Measurements from ENCODE around the gene JAM3. TPM values are rescaled to one million over a fixed set of nuclear protein-coding genes. Genes with fewer than 3 reads are reported as not detected.

JAM3 gene
- total RNA-seq, 1 donor from 2014 or later, result 18.3 TPM

DNA sequence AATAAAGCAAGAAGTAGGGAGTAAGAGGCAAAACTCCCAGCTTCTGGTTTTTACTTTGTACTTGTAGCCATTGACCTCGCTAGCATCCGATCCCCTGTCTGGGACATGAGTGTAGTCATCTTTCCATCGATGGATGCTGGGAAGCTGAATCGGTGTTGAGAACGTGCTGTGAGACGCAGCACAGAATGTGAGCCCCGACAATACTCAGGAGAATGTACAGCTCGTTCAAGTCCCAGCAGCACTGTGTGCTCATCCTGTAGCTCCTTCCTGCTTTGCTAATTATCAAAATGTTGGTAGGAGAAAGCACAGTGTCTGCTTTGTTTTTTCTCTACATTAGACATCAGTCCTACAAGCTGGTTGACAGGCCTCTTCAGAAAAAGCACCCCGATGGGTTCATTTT is 56.6 kb downstream of the JAM3 start:
- ATAC-seq (peak; percentile 45), DNase-seq (no peak)
- intact Hi-C loops (cut with micrococcal nuclease), result loop anchor here (5.0 kb wide), 1 partner anchor 63 kb away; no protein-coding TSS in a partner anchor

DNA sequence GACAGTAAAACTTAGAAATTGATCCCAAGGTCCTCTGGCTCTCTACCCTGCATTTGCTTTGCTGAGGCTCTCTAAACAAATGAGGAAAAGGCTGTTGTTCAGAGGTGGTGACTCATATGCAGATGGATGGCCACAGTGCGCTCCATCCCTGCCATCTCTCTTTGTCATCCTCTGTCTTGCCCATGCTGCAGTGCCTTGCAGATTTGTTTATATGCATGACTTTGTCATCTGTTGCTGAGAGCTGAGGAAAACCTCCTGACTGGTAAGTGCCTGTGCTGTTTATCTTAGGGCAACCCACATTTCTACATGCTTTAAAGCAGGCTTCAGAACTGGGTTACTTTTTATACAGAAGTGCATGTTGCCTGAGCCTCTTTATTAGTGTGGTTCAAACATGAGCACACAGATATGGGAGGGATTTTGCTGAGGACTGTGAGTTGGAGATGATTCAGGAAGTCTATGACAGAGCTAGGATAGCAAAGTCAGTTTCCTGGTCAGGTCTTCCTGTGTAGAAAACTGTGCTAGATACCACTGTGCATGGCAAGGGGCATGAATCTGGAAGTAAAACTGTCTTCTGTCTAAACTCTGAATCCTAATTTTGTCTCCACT is 57.4 kb downstream of the JAM3 start:
- intact Hi-C loops (cut with micrococcal nuclease), result loop anchor here (5.0 kb wide), 1 partner anchor 64 kb away; no protein-coding TSS in a partner anchor
- DNase-seq (no peak), ATAC-seq (peak; percentile 10)

DNA sequence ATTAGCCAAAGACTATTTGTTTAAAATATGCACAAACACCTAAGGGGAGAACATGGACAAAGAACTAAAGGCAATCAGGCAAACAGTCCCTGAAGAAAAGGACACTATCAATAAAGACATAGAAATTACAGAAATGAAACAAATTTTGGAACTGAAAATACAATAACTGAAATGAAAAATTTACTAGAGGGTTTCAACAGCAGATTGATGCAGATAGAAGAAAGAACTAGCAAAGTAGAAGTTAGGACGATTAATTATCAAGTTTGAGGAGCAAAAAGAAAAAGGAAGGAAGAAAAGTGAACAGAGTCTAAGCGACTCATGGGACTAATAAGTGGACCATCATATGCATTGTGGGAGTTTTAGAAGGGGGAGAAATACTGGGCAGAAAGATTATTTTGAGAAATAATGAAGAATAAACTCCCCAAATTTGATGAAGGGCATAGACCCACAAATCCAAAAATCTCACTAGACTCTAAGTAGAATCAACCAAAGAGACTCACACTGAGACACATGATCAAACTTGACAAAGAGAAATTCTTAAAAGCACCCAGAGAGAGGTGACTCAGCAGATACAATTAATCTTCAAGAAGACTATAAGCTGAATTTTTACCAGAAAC is 62.9 kb downstream of the JAM3 start:
- no peak for ATAC-seq
- DNase-seq, result no peak
- intact Hi-C loops (cut with micrococcal nuclease), result no loop called here

DNA sequence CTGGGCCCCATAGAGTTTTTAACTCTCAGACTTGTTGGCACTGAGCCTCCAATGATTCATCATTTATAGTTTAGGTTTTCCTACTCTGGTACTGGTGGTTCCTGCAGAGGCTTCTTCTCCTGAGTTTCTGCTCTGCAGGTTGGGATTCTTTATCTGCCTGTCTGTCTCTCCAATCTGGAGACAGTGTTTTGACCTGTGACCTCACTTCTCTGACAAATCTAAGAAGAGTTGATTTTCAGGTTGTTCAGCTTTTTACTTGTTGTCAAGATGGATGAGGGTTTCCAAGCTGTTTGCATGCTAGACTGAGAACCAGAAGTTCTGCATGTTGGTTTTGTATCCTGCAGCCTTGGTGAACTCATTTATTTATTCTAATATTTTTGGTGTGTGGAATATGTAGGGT is 63.9 kb downstream of the JAM3 start:
- intact Hi-C loops (cut with micrococcal nuclease), result no loop called here
- ATAC-seq, result no peak

DNA sequence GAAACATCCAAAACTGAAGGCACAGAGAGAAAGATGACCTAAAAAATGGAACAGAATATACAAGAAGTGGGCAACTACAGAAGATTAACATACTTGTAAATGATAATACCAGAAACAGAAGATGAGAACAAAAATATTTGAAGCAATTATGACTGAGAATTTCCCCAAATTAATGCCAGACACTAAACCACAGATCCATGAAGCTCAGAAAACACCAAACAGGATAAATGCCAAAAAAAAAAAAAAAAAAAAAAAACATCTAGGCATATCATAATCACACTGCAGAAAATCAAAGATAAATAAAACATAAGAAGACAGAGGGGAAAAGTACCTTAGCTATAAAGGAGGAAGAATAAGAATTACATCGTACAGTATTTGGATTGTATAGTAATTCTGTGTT is 65.3 kb downstream of the JAM3 start:
- ATAC-seq, result no peak
- no peak for DNase-seq
- intact Hi-C loops (cut with micrococcal nuclease), result no loop called here

More for the DNA sequence above, 63.9 kb downstream of the JAM3 start:
- no peak for DNase-seq

DNA sequence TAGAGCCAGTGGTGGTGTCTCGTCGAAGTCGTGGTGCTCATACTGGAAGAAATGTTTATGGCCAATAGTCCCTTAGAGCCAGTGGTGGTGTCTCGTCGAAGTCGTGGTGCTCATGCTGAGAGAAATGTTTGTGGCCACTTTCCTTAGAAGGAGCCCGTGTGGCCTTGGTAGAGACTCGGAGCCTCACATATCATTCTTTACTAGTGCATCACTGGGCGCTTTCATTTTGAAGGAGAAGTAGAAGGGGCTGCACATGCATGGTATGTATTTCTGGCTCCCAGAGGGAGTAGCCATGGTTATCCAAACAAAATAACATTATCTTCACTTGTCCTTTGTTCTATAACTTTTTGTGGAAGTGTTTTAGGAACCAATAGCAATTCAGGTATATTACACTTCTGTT is 69.5 kb downstream of the JAM3 start:
- intact Hi-C loops (cut with micrococcal nuclease), result loop anchor here (2.0 kb wide), 1 partner anchor 88 kb away; no protein-coding TSS in a partner anchor
- ATAC-seq (no peak), DNase-seq (no peak)

DNA sequence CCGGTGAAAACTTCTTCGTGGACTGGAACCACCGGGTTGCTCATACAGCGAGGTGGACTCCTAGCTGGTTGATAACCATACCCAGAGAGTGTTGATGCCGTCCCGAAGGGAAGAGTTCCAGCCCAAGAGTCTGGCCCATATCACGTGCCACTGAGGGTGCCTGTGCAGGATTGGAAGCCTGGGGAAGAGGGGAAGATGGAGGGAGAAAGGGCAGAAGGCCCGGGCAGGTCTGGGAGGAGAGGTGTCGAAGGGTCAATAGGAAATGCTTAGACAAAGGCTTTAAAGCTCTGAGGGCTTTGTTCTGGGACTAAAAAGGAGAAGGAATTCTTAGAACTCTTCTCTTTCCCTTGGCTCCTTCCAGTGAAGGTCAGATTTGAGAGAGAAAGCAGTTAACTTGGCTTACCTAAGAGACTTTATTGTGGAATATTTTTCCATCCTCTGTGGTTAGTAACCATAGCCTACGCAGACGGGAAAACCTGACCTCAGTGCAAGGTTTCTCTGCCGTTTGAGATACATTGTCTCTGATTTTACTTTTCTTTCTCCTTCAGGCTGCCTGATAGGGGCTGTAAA is 70.5 kb downstream of the JAM3 start:
- ATAC-seq, result peak; percentile 26
- intact Hi-C loops (cut with micrococcal nuclease), result loop anchor here (2.0 kb wide), 1 partner anchor 89 kb away; no protein-coding TSS in a partner anchor
- DNase-seq, result no peak

DNA sequence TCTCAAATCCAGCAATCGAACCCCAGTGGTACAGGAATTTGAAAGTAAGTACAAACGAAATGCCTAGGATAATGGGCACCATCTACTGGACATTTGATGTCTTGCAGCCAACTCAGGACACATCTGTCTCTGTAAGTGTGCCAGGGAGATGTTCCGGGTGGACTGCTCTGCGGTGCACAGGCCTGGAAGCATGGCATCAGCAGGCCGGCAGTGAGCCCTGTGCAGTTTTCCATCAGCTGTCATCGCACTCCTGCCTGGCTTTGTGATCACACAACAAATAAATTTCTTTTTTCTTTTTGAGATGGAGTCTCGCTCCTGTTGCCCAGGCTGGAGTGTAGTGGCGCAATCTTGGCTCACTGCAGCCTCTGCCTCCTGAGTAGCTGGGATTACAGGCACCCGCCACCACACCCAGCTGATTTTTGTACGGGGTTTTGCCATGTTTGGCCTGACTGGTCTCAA is 71.0 kb downstream of the JAM3 start:
- DNase-seq (peak; percentile 43), ATAC-seq (peak; percentile 92)
- intact Hi-C loops (cut with micrococcal nuclease), result loop anchor here (2.0 to 10.0 kb wide), 2 partner anchors 89 to 215 kb away; no protein-coding TSS in a partner anchor

DNA sequence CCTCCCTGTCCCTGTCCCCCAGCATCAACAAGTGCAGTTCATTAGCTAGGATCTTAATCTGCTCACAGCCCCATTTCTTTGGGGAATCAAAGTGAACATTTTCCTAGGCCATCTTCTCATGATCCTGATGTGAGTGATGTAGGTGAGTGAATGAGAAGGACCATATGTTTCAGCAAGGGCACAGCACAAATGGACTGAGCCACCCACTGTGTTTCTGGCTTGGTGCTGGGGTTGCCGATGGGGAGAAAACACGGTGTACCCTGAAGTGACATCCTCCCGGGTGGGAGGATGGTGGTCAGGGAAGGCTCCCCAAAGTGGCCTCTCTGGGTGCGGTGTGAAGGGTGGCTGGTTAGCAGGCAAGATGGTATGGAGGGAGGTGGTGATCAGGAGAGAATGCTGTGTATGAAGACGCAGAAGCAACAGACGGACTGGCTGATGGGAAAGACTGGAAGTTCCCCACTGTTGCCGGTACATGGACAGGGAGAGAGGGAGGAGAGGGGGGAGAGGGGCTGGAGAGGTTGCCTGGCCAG is 72.2 kb downstream of the JAM3 start:
- intact Hi-C loops (cut with micrococcal nuclease), result loop anchor here (10.0 kb wide), 1 partner anchor 216 kb away; no protein-coding TSS in a partner anchor
- DNase-seq (no peak), ATAC-seq (no peak)

DNA sequence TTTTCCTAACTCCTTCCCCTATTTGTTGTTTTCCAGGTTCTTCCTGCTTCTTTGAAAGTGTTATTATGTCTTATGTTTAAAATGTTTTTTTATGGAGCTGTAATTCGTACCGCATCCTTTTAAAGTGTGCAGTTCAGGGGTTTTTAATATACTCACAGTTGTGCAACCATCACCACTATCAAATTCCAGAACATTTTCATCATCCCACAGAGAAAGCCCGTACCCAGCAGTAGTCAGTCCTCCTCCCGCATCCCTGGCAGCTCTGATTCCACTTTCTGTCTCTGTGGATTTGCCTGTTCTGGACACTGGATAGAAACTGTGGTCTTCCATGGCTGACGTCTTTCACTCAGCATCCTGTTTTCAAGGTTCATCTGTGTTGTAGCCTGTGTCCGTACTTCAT is 73.7 kb downstream of the JAM3 start:
- ATAC-seq (no peak), DNase-seq (no peak)
- intact Hi-C loops (cut with micrococcal nuclease), result loop anchor here (10.0 kb wide), 1 partner anchor 218 kb away; no protein-coding TSS in a partner anchor

DNA sequence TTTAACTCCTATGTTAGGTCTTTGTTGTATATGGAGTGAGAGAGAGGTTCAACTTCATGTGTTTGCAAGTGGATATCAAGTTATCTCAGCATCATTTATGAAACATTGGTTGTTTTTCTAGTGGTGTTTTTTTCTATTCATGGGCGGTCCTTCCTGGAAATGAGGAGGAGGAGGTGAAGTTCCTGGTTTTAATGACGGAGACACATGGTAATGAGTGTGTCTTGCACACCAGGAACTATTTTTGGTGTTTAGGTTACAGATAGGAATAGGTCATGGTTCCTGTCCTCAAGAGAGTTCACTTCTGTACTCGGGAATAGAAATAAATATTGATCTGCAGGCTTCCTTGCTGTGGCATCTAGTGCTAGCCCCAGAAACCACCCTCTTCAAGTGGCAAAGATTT is 74.9 kb downstream of the JAM3 start:
- no peak for ATAC-seq
- DNase-seq, result no peak
- intact Hi-C loops (cut with micrococcal nuclease), result loop anchor here (10.0 kb wide), 1 partner anchor 219 kb away; no protein-coding TSS in a partner anchor

DNA sequence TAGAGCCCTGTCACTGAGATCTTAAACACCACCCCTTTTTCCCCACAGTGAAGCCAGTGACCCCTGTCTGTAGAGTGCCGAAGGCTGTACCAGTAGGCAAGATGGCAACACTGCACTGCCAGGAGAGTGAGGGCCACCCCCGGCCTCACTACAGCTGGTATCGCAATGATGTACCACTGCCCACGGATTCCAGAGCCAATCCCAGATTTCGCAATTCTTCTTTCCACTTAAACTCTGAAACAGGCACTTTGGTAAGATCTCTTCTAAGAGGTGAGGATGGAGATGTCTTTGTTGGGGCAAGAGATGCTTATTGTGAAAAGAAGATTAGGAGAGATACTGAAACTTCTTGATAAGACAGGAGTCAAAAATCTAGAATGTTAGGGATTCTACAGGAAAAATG is 75.9 kb downstream of the JAM3 start:
- intact Hi-C loops (cut with micrococcal nuclease), result loop anchor here (10.0 kb wide), 1 partner anchor 220 kb away; no protein-coding TSS in a partner anchor
- no peak for DNase-seq
- ATAC-seq, result no peak

DNA sequence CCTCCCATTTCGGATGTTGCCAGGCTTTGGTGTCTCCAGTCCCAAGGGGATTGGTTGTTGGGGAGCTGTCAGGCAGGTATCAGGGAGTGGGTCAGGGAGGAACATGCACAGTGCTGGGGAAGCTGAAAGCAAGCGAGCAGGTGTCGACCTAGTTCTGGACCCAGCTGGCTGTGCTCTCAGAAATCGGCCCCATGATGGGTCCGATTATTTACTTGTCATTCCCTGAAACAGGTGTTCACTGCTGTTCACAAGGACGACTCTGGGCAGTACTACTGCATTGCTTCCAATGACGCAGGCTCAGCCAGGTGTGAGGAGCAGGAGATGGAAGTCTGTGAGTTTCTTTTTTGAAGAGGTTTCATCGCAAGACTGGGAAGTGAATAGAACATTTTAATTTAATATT is 76.8 kb downstream of the JAM3 start:
- no peak for DNase-seq
- intact Hi-C loops (cut with micrococcal nuclease), result loop anchor here (10.0 kb wide), 1 partner anchor 221 kb away; no protein-coding TSS in a partner anchor
- no peak for ATAC-seq

DNA sequence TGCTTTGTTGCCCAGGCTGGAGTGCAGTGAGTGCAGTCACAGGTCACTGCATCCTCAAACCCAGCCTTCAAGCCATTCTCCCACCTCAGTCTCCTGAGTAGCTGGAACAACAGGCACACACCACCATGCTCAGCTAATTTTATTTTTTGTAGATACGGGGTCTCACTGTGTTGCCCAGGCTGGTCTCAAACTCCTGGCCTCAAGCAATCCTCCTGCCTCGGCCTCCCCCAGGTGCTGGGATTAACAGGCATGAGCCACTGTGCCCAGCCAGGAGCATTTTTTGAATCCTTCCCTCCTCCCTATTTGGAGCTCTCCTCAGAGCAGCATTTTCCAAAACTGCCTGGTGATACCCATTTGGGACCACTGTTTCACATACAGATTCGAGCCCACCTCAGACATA is 77.7 kb downstream of the JAM3 start:
- ATAC-seq, result no peak
- intact Hi-C loops (cut with micrococcal nuclease), result loop anchor here (10.0 kb wide), 1 partner anchor 222 kb away; no protein-coding TSS in a partner anchor
- no peak for DNase-seq

DNA sequence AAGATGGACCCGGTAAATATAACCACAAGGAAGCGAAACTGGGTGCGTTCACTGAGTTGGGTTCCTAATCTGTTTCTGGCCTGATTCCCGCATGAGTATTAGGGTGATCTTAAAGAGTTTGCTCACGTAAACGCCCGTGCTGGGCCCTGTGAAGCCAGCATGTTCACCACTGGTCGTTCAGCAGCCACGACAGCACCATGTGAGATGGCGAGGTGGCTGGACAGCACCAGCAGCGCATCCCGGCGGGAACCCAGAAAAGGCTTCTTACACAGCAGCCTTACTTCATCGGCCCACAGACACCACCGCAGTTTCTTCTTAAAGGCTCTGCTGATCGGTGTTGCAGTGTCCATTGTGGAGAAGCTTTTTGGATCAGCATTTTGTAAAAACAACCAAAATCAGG is 80.5 kb downstream of the JAM3 start:
- ATAC-seq, result no peak
- intact Hi-C loops (cut with micrococcal nuclease), result loop anchor here (10.0 kb wide), 1 partner anchor 225 kb away; no protein-coding TSS in a partner anchor
- DNase-seq, result no peak

DNA sequence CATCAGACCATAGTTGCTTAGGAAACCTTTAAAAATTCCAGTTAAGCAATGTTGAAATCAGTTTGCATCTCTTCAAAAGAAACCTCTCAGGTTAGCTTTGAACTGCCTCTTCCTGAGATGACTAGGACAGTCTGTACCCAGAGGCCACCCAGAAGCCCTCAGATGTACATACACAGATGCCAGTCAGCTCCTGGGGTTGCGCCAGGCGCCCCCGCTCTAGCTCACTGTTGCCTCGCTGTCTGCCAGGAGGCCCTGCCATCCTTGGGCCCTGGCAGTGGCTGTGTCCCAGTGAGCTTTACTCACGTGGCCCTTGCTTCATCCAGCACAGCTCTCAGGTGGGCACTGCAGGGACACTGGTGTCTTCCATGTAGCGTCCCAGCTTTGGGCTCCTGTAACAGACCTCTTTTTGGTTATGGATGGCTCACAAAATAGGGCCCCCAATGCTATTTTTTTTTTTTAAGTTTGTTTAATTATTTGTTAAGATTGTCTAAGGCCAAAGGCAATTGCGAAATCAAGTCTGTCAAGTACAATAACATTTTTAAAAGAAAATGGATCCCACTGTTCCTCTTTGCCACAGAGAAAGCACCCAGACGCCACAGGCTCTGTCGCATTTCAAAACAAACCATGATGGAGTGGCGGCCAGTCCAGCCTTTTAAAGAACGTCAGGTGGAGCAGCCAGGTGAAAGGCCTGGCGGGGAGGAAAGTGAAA is 81.5 kb downstream of the JAM3 start:
- no peak for ATAC-seq
- DNase-seq, result no peak
- intact Hi-C loops (cut with micrococcal nuclease), result no loop called here

DNA sequence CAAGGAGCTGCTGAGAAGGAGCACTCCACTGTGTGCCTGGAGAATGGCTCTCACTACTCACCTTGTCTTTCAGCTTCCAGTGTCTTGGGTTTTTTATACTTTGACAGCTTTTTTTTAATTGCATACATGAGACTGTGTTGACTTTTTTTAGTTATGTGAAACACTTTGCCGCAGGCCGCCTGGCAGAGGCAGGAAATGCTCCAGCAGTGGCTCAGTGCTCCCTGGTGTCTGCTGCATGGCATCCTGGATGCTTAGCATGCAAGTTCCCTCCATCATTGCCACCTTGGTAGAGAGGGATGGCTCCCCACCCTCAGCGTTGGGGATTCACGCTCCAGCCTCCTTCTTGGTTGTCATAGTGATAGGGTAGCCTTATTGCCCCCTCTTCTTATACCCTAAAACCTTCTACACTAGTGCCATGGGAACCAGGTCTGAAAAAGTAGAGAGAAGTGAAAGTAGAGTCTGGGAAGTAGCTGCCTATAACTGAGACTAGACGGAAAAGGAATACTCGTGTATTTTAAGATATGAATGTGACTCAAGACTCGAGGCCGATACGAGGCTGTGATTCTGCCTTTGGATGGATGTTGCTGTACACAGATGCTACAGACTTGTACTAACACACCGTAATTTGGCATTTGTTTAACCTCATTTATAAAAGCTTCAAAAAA is 82.3 kb downstream of the JAM3 start:
- intact Hi-C loops (cut with micrococcal nuclease), result no loop called here
- DNase-seq (no peak), ATAC-seq (no peak)

DNA sequence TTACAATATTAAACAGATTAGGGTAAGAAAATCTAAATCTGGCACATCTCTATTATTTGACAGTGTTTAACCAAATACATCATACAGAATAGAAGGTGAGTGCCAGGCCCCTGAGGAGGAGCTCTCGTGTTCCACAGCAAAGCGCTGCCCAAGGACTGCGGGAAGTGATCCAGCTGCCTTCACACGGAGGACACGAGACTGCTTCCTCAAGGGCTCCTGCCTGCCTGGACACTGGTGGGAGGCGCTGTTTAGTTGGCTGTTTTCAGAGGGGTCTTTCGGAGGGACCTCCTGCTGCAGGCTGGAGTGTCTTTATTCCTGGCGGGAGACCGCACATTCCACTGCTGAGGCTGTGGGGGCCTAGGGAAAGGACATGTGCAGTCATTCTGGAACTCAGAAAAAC is 83.8 kb downstream of the JAM3 start:
- DNase-seq, result no peak
- intact Hi-C loops (cut with micrococcal nuclease), result no loop called here
- ATAC-seq, result no peak

Data from left ventricle myocardium superior (tissue), 1 donor.